Measurements from ENCODE around the gene FAM3C.
A peak's percentile ranks its signal among the peaks of the same experiment; 100 is the strongest.

The FAM3C gene

DNA sequence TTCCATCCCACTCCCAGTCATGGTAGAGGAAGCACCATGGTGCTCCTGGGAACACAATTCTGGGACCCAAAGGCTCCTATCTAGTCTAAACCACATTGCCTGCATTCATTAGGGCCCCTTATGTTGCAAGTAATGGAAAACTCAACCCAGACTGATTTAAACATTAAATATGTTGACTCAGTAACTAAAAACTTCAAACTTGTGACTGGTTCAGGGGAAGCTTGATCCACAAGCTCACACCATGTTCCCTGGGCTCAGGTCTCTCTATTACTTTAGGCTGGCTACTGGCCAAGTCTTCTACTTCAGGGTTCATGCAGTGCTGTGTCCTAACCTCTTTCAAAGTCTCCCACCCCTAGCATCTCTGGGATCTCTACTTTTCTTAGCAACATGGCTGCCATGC is 54.2 kb downstream of the FAM3C start:
- H3K27me3 Mint-ChIP-seq = no peaks in the 10 kb centered on the region
- H3K4me3 Mint-ChIP-seq = no peak overlapping the region
- ATAC-seq (no peak), DNase-seq (no peak)
- no peak overlapping the region for H3K27ac Mint-ChIP-seq
- no peaks in the 10 kb centered on the region for H3K9me3 Mint-ChIP-seq
- H3K4me1 Mint-ChIP-seq = no peaks in the 10 kb centered on the region
- peaks cover 21% of the 10 kb centered on the region for H3K36me3 Mint-ChIP-seq (ENCODE audit: low read depth)

DNA sequence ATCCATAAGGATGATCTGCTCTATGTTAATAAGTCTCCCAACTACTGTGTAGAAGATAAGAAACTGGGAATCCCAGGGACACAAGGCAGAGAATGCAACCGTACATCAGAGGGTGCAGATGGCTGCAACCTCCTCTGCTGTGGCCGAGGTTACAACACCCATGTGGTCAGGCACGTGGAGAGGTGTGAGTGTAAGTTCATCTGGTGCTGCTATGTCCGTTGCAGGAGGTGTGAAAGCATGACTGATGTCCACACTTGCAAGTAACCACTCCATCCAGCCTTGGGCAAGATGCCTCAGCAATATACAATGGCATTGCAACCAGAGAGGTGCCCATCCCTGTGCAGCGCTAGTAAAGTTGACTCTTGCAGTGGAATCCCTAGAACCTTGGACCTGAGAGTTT is 57.0 kb downstream of the FAM3C start:
- H3K27me3 Mint-ChIP-seq = peaks cover 13% of the 10 kb centered on the region
- no peak overlapping the region for H3K4me3 Mint-ChIP-seq
- DNase-seq (no peak), ATAC-seq (peak; percentile 28)
- no peaks in the 10 kb centered on the region for H3K9me3 Mint-ChIP-seq
- peaks cover 15% of the 10 kb centered on the region for H3K36me3 Mint-ChIP-seq (ENCODE audit: low read depth)
- no peak overlapping the region for H3K27ac Mint-ChIP-seq
- no peaks in the 10 kb centered on the region for H3K4me1 Mint-ChIP-seq

DNA sequence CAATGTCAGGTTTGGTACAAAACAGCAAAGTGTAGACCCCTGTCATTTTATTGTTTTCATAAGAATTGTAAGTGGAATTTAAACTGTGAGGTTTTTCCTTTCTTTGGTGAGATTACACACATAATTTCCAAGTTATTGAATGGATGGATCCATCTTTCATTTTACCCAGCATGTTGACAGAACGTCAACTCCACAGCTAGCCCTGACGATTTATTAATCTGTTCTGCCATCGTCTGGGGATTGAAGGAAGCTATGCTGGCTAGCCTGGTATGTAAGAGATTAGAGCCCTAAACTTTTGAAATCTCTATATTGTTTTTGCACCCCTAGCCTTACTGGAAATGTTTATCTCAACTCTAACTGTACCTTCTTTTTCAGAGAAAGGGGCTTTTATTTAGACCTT is 58.7 kb downstream of the FAM3C start:
- ATAC-seq = no peak
- Mint-ChIP-seq H3K36me3 (ENCODE audit: low read depth) (peaks cover 11% of the 10 kb centered on the region), H3K27me3 (peaks cover 14% of the 10 kb centered on the region), H3K27ac (no peak overlapping the region), H3K4me1 (no peaks in the 10 kb centered on the region), H3K9me3 (no peaks in the 10 kb centered on the region), H3K4me3 (no peak overlapping the region)
- DNase-seq = no peak

DNA sequence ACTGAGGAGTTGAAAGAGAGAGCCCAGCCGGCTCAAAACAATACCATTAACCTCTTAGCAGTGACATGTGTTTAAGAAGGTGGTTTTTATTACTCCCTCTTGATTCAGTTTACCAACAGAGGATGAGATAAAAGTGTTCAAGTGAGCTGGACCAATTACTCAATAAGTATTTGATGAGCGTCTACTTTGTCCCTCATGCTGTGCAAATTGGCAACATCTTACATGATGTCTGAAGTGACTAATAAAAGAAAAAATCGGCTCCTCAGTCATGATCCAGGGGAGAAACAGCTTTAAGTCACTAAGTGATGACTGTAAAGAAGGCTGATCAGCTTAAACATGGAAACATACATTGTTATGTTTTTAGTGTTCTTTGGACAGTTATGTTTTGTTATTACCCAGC is 59.5 kb downstream of the FAM3C start:
- peaks cover 4% of the 10 kb centered on the region for H3K36me3 Mint-ChIP-seq (ENCODE audit: low read depth)
- DNase-seq (no peak), ATAC-seq (no peak)
- no peak overlapping the region for H3K4me3 Mint-ChIP-seq
- H3K4me1 Mint-ChIP-seq = no peaks in the 10 kb centered on the region
- no peaks in the 10 kb centered on the region for H3K9me3 Mint-ChIP-seq
- H3K27me3 Mint-ChIP-seq = peaks cover 16% of the 10 kb centered on the region
- no peak overlapping the region for H3K27ac Mint-ChIP-seq

DNA sequence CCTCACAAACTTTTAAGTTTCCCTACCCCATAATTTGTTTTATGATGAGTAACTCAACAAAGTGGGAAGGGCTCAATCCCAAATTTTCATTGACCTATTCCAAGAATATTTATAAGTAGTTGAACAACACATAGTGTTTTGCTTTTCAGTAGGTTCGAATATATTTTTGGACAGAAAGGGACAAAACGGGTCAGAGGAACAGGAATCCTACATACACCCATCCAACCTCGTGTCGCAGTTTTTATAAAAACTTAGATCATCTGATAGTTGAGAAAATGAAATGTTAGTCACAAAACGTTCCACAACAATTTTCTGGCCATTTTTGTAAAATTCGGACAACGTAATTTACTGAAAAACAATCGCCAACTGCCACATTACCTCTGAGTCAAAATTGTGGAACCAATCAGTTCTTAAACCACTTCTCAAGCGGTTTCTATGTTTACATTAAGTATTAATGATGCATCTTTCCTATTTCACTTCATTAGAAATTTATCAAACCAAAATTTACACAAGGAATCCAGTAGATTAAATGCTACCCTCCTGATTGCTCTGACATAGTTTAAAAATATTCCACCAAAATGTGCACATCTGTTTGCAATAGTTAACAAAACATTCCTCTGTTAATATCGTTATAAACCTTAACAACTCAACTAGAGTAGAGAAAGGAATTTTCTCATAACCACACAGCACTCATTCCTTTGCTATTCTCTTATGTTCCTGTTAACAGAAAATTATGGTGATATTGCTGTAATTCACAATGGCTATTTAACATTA is 61.0 kb downstream of the FAM3C start:
- Mint-ChIP-seq H3K36me3 (ENCODE audit: low read depth) (peaks cover 4% of the 10 kb centered on the region), H3K27ac (no peak overlapping the region), H3K27me3 (peaks cover 29% of the 10 kb centered on the region), H3K4me1 (peaks cover 5% of the 10 kb centered on the region), H3K4me3 (no peak overlapping the region), H3K9me3 (no peaks in the 10 kb centered on the region)
- ATAC-seq (no peak), DNase-seq (no peak)

DNA sequence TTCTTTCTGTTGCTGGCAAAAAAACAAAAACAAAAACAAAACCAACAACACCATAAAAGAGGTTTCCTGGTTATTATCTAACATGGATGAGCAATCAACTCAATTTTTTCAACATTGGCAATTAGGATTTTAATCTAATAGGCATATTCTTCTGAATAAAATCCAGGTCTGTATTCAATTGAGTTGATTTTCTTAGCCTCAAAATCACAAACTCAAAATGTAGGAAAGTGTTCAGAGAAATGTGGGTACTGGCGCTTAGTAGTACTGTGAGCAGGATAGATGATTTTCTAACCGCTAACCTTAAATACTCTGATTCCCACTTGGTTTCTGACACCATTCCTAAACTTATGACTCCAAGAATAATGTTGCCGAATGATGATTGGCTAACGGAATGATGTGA is 61.7 kb downstream of the FAM3C start:
- ATAC-seq (no peak), DNase-seq (no peak)
- Mint-ChIP-seq H3K27ac (no peak overlapping the region), H3K4me1 (peaks cover 7% of the 10 kb centered on the region), H3K27me3 (peaks cover 36% of the 10 kb centered on the region), H3K9me3 (no peaks in the 10 kb centered on the region), H3K4me3 (no peak overlapping the region), H3K36me3 (ENCODE audit: low read depth) (peaks cover 4% of the 10 kb centered on the region)

DNA sequence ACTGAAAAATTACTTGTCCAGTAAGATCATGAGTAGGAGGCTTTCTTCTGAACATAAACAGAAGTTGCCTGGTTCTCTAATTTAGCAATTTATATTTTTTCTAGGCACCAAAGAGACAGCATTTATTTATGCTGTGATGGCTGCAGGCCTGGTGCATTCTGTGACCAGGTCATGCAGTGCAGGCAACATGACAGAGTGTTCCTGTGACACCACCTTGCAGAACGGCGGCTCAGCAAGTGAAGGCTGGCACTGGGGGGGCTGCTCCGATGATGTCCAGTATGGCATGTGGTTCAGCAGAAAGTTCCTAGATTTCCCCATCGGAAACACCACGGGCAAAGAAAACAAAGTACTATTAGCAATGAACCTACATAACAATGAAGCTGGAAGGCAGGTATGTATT is 64.5 kb downstream of the FAM3C start:
- Mint-ChIP-seq H3K9me3 (no peaks in the 10 kb centered on the region), H3K36me3 (ENCODE audit: low read depth) (no peaks in the 10 kb centered on the region), H3K27me3 (peaks cover 58% of the 10 kb centered on the region), H3K4me1 (peaks cover 20% of the 10 kb centered on the region), H3K27ac (no peak overlapping the region), H3K4me3 (no peak overlapping the region)
- DNase-seq (no peak), ATAC-seq (no peak)

DNA sequence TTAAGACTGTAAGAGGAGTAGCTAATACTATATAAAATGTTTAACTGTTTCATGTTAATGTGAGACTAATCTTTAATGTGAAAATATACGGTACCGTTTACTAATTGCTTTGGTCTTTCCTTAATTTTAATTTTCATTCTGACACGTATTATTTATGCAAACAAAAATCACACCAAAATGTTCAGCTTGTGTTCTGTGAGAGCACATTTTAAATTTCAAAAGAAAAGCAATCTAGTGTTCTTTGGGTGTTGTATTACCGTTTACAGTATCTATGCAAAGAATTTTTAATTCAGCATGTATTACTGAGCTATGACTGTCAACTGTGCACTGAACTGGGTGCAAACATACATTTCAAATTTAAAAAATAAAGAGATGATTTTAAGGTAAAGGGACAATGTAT is 65.1 kb downstream of the FAM3C start:
- no peak for DNase-seq
- Mint-ChIP-seq H3K4me3 (no peak overlapping the region), H3K27ac (no peak overlapping the region), H3K27me3 (peaks cover 60% of the 10 kb centered on the region), H3K9me3 (no peaks in the 10 kb centered on the region), H3K36me3 (ENCODE audit: low read depth) (no peaks in the 10 kb centered on the region), H3K4me1 (peaks cover 20% of the 10 kb centered on the region)
- no peak for ATAC-seq

DNA sequence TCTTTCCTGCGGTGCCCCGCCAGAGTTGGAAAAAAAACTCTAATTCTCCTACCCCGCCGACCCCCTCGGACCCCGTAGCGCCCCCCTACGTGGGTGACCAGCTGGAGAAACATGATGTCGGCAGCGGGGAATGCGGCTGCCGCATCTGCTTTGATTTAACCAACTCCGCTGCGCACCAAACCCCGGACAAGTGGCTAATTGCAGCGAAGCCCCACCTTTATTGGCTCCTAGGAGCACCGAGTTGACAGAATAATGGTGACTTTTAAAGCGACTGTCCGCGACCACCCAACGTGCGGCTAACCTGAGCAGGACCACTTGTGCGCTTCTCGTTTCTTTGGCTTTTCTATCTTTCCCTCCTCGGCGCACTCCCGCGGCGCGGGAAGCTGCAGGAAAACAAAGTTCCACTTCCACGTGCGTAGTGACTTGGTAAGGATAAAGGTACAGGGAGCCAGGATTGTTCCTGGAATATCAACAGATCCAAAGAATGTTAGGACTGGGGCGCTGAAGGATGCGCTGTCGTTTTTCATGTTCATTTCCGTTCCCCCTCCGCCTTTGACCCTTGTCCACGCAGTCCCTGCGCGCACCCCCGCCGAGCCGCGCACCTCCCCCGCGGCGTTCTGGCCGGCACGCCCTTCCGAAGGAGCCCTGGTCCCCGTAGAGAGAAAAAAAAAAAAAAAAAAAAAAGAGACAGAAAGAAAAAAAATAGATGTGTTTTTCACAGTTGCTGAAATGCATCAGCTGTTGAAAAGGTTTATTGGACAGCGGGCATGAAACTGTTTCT is 65.9 kb downstream of the FAM3C start:
- Mint-ChIP-seq H3K4me3 (peak overlapping the region; percentile 65), H3K36me3 (ENCODE audit: low read depth) (no peaks in the 10 kb centered on the region), H3K4me1 (peaks cover 20% of the 10 kb centered on the region), H3K27ac (no peak overlapping the region), H3K27me3 (peaks cover 64% of the 10 kb centered on the region), H3K9me3 (no peaks in the 10 kb centered on the region)
- no peak for ATAC-seq
- DNase-seq = peak; percentile 10

DNA sequence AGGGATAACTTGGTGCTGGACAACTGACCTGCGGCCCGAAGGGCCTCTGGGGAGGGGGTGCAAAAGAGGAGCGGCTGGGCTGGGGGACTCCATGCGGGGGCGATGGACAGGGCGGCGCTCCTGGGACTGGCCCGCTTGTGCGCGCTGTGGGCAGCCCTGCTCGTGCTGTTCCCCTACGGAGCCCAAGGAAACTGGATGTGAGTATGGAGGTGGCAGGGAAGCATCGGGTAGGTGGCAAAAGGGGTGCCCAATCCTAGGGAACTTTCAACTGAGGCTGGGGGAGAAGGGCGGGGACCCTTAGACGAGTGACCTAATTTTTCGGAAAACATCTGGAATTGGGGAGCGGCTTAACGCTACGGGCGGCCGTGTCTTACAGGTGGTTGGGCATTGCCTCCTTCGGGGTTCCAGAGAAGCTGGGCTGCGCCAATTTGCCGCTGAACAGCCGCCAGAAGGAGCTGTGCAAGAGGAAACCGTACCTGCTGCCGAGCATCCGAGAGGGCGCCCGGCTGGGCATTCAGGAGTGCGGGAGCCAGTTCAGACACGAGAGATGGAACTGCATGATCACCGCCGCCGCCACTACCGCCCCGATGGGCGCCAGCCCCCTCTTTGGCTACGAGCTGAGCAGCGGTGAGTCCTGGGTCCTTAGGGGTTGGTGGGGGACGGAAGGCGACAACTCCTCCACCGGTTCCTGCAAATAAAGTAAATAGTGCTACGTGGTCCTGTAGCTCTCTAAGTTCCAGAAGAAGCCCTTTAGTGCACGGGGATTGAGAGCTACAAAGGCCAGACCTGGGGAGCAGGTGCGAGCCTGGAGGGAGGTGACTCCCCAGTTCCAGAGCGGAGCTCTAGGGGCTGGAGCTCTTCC is 66.7 kb downstream of the FAM3C start:
- Mint-ChIP-seq H3K27ac (no peak overlapping the region), H3K4me3 (peak overlapping the region; percentile 65), H3K36me3 (ENCODE audit: low read depth) (no peaks in the 10 kb centered on the region), H3K9me3 (no peaks in the 10 kb centered on the region), H3K4me1 (peaks cover 20% of the 10 kb centered on the region), H3K27me3 (peaks cover 59% of the 10 kb centered on the region)
- ATAC-seq = peak; percentile 50
- DNase-seq = peak; percentile 33

DNA sequence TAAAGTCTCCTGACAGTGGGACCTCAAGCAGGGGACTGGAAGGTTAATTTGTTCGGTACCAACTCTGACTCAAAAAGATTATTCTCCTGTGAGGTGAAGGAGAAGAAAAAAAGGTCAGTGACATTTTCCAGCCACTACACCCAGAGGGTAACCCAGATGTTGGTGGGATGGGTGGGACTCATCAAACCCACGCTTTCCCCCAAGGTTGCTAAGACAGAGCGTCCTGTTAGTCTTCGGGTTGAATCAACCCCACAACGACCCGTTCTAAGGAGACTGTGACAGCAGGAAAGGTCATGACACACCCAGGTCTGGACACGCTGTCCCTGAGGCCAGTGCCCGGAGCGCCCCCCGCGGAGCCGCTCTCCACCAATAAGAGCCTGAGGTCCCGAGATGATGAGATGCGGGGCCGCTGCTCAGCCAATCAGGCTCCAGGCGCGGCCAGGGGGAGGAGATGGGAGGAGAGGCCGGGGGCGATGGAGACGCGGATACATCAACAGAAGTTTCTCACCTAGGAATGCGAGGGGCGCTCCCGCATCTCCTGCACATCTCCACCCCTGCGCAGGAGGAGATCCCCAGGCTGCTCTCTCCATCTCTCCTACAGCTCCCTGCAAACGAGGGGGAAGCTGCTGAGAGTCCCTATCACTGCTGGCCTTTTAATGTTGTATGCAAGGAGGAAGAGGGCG is 67.5 kb downstream of the FAM3C start, which contains the start of gene WNT16:
Gene WNT16, plus strand, starts transcription at position 493 of the 683 bp plus-strand sequence. CDS start 293 bp downstream, outside the sequence.
- Mint-ChIP-seq H3K27ac (peak within 1 kb of the TSS; percentile 65), H3K27me3 (peaks cover 55% of the 10 kb centered on the region), H3K4me1 (peaks cover 20% of the 10 kb centered on the region), H3K4me3 (peak within 1 kb of the TSS; percentile 65), H3K9me3 (no peaks in the 10 kb centered on the region), H3K36me3 (ENCODE audit: low read depth) (no peaks in the 10 kb centered on the region)
- ATAC-seq (peak; percentile 78), DNase-seq (peak; percentile 22)

DNA sequence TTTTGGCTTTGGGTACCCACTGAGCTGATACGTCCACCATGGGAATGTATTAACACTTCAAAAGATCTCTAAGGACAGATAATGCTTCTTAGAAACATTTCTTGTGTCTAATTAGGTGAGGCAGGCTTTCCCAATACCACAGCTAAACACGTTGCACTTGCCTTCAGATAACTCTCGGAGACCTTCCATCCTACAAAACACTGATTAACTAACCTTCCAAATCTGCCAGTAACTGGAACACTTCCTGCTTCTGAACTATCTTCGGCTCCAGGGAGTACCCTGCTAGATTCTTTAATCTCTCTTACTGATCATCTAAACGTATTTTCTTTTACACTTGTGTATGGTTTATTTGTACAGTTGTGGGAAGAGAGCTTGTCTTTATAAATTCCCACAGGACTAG is 68.4 kb downstream of the FAM3C start:
- no peak for ATAC-seq
- DNase-seq = no peak
- peaks cover 20% of the 10 kb centered on the region for H3K4me1 Mint-ChIP-seq
- H3K4me3 Mint-ChIP-seq = no peak overlapping the region
- H3K9me3 Mint-ChIP-seq = no peaks in the 10 kb centered on the region
- peaks cover 56% of the 10 kb centered on the region for H3K27me3 Mint-ChIP-seq
- H3K27ac Mint-ChIP-seq = no peak overlapping the region
- H3K36me3 Mint-ChIP-seq (ENCODE audit: low read depth) = no peaks in the 10 kb centered on the region

DNA sequence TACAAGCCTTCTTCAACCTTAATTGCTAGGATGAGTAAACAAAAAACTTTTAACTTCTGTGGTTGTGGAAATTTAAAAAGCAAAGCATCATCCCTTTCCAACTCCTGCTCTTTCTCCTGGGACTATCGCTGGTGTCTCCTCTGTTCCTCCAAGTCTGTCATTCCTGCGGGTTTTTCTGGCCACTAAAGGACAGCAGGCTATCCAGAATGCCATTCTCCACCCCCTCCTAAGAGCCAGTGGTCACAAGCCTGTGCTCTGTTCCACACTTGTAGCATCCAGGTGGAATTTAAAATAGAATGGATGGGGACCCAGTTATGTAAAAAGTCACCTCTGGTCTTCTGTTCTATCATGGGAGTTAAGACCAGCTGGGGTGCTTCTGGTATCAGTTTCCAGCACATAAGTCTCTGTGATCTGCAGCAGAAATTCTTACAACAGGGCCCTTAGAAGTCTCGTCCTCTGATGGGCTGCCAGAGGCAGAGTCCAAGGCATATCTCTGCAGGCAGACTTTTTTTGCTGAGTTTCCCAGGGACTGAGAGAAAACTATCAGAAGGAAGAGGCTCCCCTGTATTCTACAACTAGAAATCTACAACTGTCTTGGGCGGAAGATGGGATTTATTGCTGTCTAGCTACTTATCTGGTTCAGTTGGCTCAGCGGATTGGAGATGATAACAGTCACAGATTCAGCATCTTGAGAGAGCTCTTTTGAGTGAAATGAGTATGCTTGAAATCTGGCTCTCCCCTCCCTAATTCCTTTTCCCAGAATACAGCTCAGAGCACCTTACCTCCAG is 72.4 kb downstream of the FAM3C start:
- H3K27ac Mint-ChIP-seq = no peak overlapping the region
- H3K4me1 Mint-ChIP-seq = peaks cover 6% of the 10 kb centered on the region
- H3K27me3 Mint-ChIP-seq = peaks cover 28% of the 10 kb centered on the region
- H3K9me3 Mint-ChIP-seq = no peaks in the 10 kb centered on the region
- DNase-seq (no peak), ATAC-seq (no peak)
- H3K36me3 Mint-ChIP-seq (ENCODE audit: low read depth) = no peaks in the 10 kb centered on the region
- H3K4me3 Mint-ChIP-seq = no peak overlapping the region

Measured in activated naive CD8-positive, alpha-beta T cell treated with anti-CD3 and anti-CD28 coated beads, Interleukin-2, amount 50 U/mL, for 24 hours (primary cell).